ENCODE data around the gene APH1A. TPM values are rescaled to one million over a fixed set of nuclear protein-coding genes. Genes with fewer than 3 reads are reported as not detected.

APH1A gene
- total and polyA plus RNA-seq, 10 of the 15 experiments (the other 5 are each of a cell fraction or from before 2014, with no cell fraction given), result 6.7 to 130 (median 87.7) TPM

- BruUV-seq (replicated peaks), result no TSS peak
- Histone ChIP-seq H3K4me2 (ENCODE audit: control insufficient read depth, insufficient read depth) (no peak overlapping the region), H3K36me3 (ENCODE audit: control insufficient read depth in 2 of 2, insufficient read depth in 2 of 2, low read length in 1 of 2) (no peaks in the 10 kb centered on the region), H4K20me1 (ENCODE audit: control insufficient read depth, insufficient read depth) (no peaks in the 10 kb centered on the region), H3K9me3 (replicated peaks; ENCODE audit: control insufficient read depth, insufficient read depth, low read length) (no peaks in the 10 kb centered on the region), H3K4me1 (ENCODE audit: control insufficient read depth, insufficient read depth, low read length) (no peaks in the 10 kb centered on the region), H3K9ac (ENCODE audit: control insufficient read depth, insufficient read depth, low read length) (no peak overlapping the region), H3K27ac (ENCODE audit: control insufficient read depth, insufficient read depth) (no peak overlapping the region), H3K79me2 (ENCODE audit: control insufficient read depth, insufficient read depth, low read length) (no peaks in the 10 kb centered on the region), H3K4me3 (no peak overlapping the region), H2AFZ (ENCODE audit: control insufficient read depth, low read depth, low read length) (no peak overlapping the region), H3K27me3 (replicated peaks in 1 of 2; ENCODE audit: control insufficient read depth in 2 of 2, insufficient read depth in 2 of 2, low read length in 1 of 2) (no peaks in the 10 kb centered on the region)
- ATAC-seq (no peak), DNase-seq (ENCODE audit: low read depth, low spot score) (no peak), FAIRE-seq (no peak)
- in situ Hi-C loops (cut with MboI), result no loop called here
- ChIA-PET RAD21 (ENCODE audit: unreplicated experiment) (interaction anchor here (0.6 to 0.8 kb wide), 2 partner anchors 32 to 241 kb away, joined by 3 read pairs; no protein-coding TSS in a partner anchor), POLR2A (interaction anchor here (0.6 kb wide), 1 partner anchor 32 kb away, joined by 3 read pairs; no protein-coding TSS in a partner anchor), SMC1A (ENCODE audit: uncharacterized antibody, unreplicated experiment) (no interaction called here), CTCF (interaction anchor here (0.6 to 2.2 kb wide), 2 partner anchors 33 to 69 kb away, joined by 3 to 14 read pairs; no protein-coding TSS in a partner anchor)
- 38% methylated on average over 1 of the region's 1 CpG for WGBS (ENCODE audit: insufficient coverage, insufficient replicate concordance, low lambda C conversion rate, missing lambda C conversion rate)
- intact Hi-C loops (cut with micrococcal nuclease; ENCODE audit: unreplicated experiment), result no loop called here
- TF ChIP-seq NKRF (conservative IDR thresholded peaks at IDR 0.05) (no peak), ZNF207 (IDR thresholded peaks at IDR 0.05; ENCODE audit: borderline replicate concordance) (no peak), MAX (IDR thresholded peaks at IDR 0.05; ENCODE audit: low read depth, low read length) (no peak), IKZF2 (IDR thresholded peaks at IDR 0.05) (no peak)
Measured at GRCh38 chr1:150288382-150288781, 19.6 kb upstream of the APH1A start.

GRCh38 chr1:150283260-150283659 is 14.4 kb upstream of the APH1A start:
- ChIA-PET POLR2A (no interaction called here), SMC1A (ENCODE audit: uncharacterized antibody, unreplicated experiment) (interaction anchor here (0.9 kb wide), 1 partner anchor 27 kb away, joined by 3 read pairs; no protein-coding TSS in a partner anchor), CTCF (no interaction called here), RAD21 (ENCODE audit: unreplicated experiment) (no interaction called here)
- WGBS (ENCODE audit: insufficient coverage, insufficient replicate concordance, low lambda C conversion rate, missing lambda C conversion rate), result 86% methylated on average over 12 of the region's 12 CpGs
- Histone ChIP-seq H3K79me2 (ENCODE audit: control insufficient read depth, insufficient read depth, low read length) (no peaks in the 10 kb centered on the region), H4K20me1 (ENCODE audit: control insufficient read depth, insufficient read depth) (no peaks in the 10 kb centered on the region), H3K9me3 (replicated peaks; ENCODE audit: control insufficient read depth, insufficient read depth, low read length) (no peaks in the 10 kb centered on the region; the same call in 2 of the 3 replicates), H2AFZ (ENCODE audit: control insufficient read depth, low read depth, low read length) (no peak overlapping the region), H3K27me3 (replicated peaks in 1 of 2; ENCODE audit: control insufficient read depth in 2 of 2, insufficient read depth in 2 of 2, low read length in 1 of 2) (no peaks in the 10 kb centered on the region; a peak in 2 of 4 replicates), H3K36me3 (ENCODE audit: control insufficient read depth in 2 of 2, insufficient read depth in 2 of 2, low read length in 1 of 2) (no peaks in the 10 kb centered on the region), H3K4me3 (no peak overlapping the region), H3K4me2 (ENCODE audit: control insufficient read depth, insufficient read depth) (no peak overlapping the region), H3K27ac (ENCODE audit: control insufficient read depth, insufficient read depth) (no peak overlapping the region), H3K9ac (ENCODE audit: control insufficient read depth, insufficient read depth, low read length) (no peak overlapping the region), H3K4me1 (ENCODE audit: control insufficient read depth, insufficient read depth, low read length) (peaks cover 9% of the 10 kb centered on the region)
- TF ChIP-seq GATAD2B (conservative IDR thresholded peaks at IDR 0.05; ENCODE audit: low read depth) (no peak), MLLT1 (IDR thresholded peaks at IDR 0.05) (no peak)
- ATAC-seq, result no peak
- intact Hi-C loops (cut with micrococcal nuclease; ENCODE audit: unreplicated experiment) (no loop called here), in situ Hi-C loops (cut with MboI) (no loop called here)
- no peak for DNase-seq (ENCODE audit: low read depth, low spot score)
- no TSS peak for BruUV-seq (replicated peaks)
- no peak for FAIRE-seq
